Astrocyte of the cerebellum (primary cell): ENCODE results near the gene DTHD1.

Source experiments
- DNase-seq: peaks from one replicate; pipeline ENCODE4 v3.0.0-alpha.2; 2011; ENCODE audit warnings: low read depth
- H3K4me3 ChIP-seq: 2 replicates; pipeline ENCODE4 v1.5.1; 2011; ENCODE audit warnings: mild to moderate bottlenecking, low read depth, low read length, moderate library complexity
- in situ Hi-C: cut with HindIII; loops from 2 replicates; pipeline ENCODE4 v1.10.0; 2017; ENCODE audit warnings: low sequenced_read_pairs
- TF ChIP-seq, protein P1 (sequence below): IDR thresholded peaks from 2 replicates; pipeline ENCODE4 v1.5.1; 2012; ENCODE audit warnings: low read length, low read depth, moderate library complexity, mild to moderate bottlenecking; ENCODE audit errors: missing control alignments

DTHD1 gene

DNA sequence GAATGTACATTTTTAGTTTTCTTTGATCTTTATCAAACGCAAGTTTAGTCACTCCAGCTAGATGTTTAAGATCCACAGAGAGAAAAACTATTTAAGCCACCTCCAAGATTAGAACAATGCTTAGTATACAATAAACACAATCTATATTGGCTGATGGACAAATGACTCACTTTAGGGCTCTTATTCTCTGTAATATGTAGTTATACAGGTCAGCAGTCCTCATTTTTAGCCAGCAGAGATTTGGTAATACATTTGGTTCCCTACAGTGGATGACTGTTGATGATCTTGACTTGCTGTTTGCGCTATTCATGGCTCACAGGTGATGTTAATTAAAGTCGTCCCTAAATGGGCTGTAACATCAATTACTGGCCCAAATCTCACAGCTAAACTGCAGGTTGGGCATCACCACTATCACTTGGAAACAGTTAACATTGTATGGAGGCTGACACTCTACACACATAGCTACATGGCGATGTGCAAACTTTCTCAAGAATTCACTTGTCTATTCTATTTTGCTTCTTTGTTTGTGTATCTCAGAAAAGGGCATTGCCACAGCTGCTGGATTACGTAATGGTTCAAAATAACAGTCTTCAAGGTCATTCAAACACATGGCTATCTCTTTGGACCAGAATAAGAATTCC is 11.8 kb upstream of the DTHD1 start:
- no peak overlapping the region for H3K4me3 ChIP-seq
- in situ Hi-C loops: no loop called here
- TF ChIP-seq, protein P1, sequence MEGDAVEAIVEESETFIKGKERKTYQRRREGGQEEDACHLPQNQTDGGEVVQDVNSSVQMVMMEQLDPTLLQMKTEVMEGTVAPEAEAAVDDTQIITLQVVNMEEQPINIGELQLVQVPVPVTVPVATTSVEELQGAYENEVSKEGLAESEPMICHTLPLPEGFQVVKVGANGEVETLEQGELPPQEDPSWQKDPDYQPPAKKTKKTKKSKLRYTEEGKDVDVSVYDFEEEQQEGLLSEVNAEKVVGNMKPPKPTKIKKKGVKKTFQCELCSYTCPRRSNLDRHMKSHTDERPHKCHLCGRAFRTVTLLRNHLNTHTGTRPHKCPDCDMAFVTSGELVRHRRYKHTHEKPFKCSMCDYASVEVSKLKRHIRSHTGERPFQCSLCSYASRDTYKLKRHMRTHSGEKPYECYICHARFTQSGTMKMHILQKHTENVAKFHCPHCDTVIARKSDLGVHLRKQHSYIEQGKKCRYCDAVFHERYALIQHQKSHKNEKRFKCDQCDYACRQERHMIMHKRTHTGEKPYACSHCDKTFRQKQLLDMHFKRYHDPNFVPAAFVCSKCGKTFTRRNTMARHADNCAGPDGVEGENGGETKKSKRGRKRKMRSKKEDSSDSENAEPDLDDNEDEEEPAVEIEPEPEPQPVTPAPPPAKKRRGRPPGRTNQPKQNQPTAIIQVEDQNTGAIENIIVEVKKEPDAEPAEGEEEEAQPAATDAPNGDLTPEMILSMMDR: no peak
- DNase-seq: no peak

DNA sequence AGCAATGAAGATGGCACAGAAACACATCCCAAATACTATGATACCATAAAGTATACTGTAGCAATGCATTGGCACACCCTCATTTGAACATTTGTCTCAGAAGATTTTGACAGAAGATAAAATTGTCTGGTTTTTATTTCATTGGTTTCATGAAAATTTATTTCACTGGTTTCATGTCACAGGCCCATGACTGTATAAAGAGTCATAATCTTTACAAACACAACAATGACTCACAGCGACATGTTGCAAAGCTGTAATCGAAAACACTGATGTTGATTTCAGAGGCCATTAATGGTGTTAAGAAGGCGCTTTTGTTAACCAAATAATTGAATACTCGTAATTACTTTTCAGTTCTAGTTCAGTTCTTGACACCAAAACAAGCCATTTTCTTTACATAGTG is 8.1 kb upstream of the DTHD1 start:
- H3K4me3 ChIP-seq: no peak overlapping the region
- TF ChIP-seq, protein P1: no peak
- DNase-seq: no peak
- in situ Hi-C loops: no loop called here

- in situ Hi-C loops: no loop called here
- no peak overlapping the region for H3K4me3 ChIP-seq
- TF ChIP-seq, protein P1: no peak
- DNase-seq: no peak
Measured at GRCh38 chr4:36274158-36274557, 7.3 kb upstream of the DTHD1 start.

DNA sequence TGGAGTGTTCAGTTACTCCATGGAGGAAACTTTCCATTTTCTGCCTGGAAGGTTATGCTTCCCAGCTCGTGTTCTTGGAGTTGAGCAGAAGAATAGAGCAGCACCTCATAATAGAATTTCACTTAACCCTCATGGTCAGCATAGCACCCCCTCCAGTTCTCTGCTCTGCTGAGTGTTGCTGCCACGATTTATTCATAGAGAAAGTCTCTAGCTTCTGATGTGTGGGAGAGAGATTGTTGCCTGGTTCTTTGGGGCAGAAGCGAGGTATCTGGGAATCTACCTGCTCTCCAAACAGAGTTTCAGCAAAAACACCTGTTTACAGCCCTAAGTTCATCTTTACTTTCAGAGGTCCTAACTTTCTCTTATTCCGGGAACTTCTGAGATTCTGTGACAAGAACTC is 3.9 kb upstream of the DTHD1 start:
- in situ Hi-C loops: no loop called here
- no peak for DNase-seq
- TF ChIP-seq, protein P1: no peak
- no peak overlapping the region for H3K4me3 ChIP-seq

DNA sequence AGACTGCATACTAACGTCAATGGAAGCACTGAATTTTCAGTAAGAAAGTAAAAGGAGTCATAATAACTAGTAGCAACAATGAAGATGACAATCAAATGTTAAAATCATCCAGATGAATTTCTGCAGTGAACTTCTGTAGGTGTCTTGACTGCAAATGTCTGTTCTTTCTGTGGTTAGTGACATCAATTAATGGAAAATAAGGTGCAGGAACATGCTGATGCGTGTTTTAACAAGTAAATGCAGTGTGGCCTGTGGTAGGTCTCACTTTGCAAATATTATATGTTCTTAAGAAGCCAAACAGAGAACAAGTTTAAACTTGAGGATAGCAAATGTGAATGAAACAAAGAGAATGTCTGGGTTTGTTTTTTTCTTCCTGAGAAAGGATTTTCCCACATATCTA is 2.6 kb upstream of the DTHD1 start:
- TF ChIP-seq, protein P1: no peak
- no peak for DNase-seq
- H3K4me3 ChIP-seq: no peak overlapping the region
- in situ Hi-C loops: no loop called here

DNA sequence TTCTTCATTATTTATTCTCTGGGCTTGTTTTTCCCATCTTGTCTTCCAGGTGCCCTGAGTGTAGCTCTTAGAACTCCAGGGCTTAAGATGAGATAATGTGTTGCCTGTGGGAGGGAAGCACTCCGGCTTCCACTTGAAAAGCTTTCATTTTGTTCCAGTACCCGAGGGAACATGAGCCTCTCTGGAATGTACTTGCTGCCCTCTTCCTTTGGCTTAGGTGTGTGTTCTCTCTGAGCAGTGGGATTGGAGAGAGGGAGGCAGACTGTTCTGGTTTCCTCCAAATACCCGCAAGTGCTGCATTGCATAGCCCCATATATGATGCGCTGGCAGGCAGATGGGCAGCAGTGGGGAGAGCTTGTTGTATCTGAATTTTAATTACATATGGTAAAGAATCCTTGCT is 861 bp upstream of the DTHD1 start:
- H3K4me3 ChIP-seq: no peak overlapping the region
- TF ChIP-seq, protein P1: no peak
- no peak for DNase-seq
- in situ Hi-C loops: no loop called here
